Psoas muscle (tissue), 8 donors: Measurements from ENCODE around the gene FOXJ3. TPM values are rescaled to one million over a fixed set of nuclear protein-coding genes. Genes with fewer than 3 reads are reported as not detected.

Source experiments
- ATAC-seq, 4 donors: fragments of 200-7000 bp; cut with Tn5 transposase; one replicate each; pipeline ENCODE4 v1.9.1; 2020; ENCODE audit warnings: moderate library complexity in 3 of 4, mild to moderate bottlenecking in 2 of 4
- DNase-seq, 2 donors: peaks; one replicate each; pipeline ENCODE4 v3.0.0-alpha.2; 2020
- H3K27ac ChIP-seq: fragments of 200-600 bp; one replicate; pipeline ENCODE4 v1.8.0; 2022
- H3K27me3 ChIP-seq, 3 donors: fragments of 200-600 bp in 1 of 3; one replicate each; pipeline versions ENCODE4 v1.6.1 to v1.8.0; 2013 to 2022; ENCODE audit warnings: low read length in 2 of 3, mild to moderate bottlenecking in 2 of 3, moderate library complexity in 1 of 3; ENCODE audit not compliant: insufficient read depth in 3 of 3
- H3K36me3 ChIP-seq, 2 donors: fragments of 200-600 bp in 1 of 2; one replicate each; pipeline versions ENCODE4 v1.6.1 to v1.8.0; 2013 to 2022; ENCODE audit warnings: low read depth in 1 of 2, mild to moderate bottlenecking in 1 of 2, moderate library complexity in 1 of 2; ENCODE audit not compliant: insufficient read depth in 1 of 2
- H3K4me1 ChIP-seq: fragments of 200-600 bp; one replicate; pipeline ENCODE4 v1.8.0; 2022
- H3K4me3 ChIP-seq: fragments of 200-600 bp; one replicate; pipeline ENCODE4 v1.8.0; 2022; ENCODE audit warnings: mild to moderate bottlenecking
- H3K9me3 ChIP-seq: fragments of 200-600 bp; one replicate; pipeline ENCODE4 v1.8.0; 2022
- WGBS, 3 donors: extraction: QIAGEN DNeasy Blood & Tissue Kit; methylation state at CpG; one replicate each; pipeline versions ENCODE4 v1.1.6 to v1.1.7; 2013; 5-methylcytosine and 5-hydroxymethylcytosine counted together
- intact Hi-C, 2 donors: fragments of 100-400 bp; cut with DNase I; formaldehyde crosslinking; loops; one replicate each; pipeline versions ENCODE4 v1.11.0 to v1.14.2; 2022
- polyA plus RNA-seq, 3 donors: library from polyadenylated mRNA; stranded (reverse); fragments of 200-250 nt; gene quantifications; one replicate each; pipeline ENCODE4 v1.2.3, GENCODE V29; 2013
- total RNA-seq, 4 donors: library from RNA; stranded (reverse); fragmentation: NEBNext Ultra II Directional in 2 of 4; extraction: Animal tissue kit (Norgen Biotek cat#: 25700) in 2 of 4; gene quantifications; one replicate each; pipeline versions ENCODE4 v1.2.1 to v1.2.4, GENCODE V29; 2021 to 2023
- TF ChIP-seq, protein P1 (sequence below): fragments of 200-600 bp; IDR thresholded peaks from one replicate; pipeline ENCODE4 v1.8.0; 2022; ENCODE audit warnings: antibody characterized with exemption
- donor health status: healthy with polysubstance abuse.
- donor health status: DM: no; HTN: no; CAD: no; lungs with moderate emphysema.
- donor health status: Bipolar disorder and iron deficiency.
- donor health status: healthy.
- donor health status: DM: yes; HTN: yes; CAD: no.
- donor health status: DM: no; HTN: no; CAD: no.
- donor health status: DM: no; HTN: no; CAD: no.
- donor health status: DM: yes; HTN: yes; CAD: no.

FOXJ3 gene
- total and polyA plus RNA-seq, 7 donors, result 15.1 to 53.1 (median 47.9) TPM

GRCh38 chr1:42372796-42373195, 37.8 kb upstream of the FOXJ3 start:
- WGBS, 3 donors, result 87 to 94% (median 90%) methylated on average over 2 of the region's 2 CpGs
- no peaks in the 10 kb centered on the region for H3K4me1 ChIP-seq
- ATAC-seq (no peak), DNase-seq (no peak)
- TF ChIP-seq, protein P1, sequence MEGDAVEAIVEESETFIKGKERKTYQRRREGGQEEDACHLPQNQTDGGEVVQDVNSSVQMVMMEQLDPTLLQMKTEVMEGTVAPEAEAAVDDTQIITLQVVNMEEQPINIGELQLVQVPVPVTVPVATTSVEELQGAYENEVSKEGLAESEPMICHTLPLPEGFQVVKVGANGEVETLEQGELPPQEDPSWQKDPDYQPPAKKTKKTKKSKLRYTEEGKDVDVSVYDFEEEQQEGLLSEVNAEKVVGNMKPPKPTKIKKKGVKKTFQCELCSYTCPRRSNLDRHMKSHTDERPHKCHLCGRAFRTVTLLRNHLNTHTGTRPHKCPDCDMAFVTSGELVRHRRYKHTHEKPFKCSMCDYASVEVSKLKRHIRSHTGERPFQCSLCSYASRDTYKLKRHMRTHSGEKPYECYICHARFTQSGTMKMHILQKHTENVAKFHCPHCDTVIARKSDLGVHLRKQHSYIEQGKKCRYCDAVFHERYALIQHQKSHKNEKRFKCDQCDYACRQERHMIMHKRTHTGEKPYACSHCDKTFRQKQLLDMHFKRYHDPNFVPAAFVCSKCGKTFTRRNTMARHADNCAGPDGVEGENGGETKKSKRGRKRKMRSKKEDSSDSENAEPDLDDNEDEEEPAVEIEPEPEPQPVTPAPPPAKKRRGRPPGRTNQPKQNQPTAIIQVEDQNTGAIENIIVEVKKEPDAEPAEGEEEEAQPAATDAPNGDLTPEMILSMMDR, result no peak
- H3K4me3 ChIP-seq, result no peak overlapping the region
- intact Hi-C loops, result loop anchor here in 1 of 2 donors (10.0 kb wide), 1 partner anchor 808 kb away; no protein-coding TSS in a partner anchor
- no peak overlapping the region for H3K27ac ChIP-seq
- H3K27me3 ChIP-seq, result peaks cover 0 to 5% (median 2%) of the 10 kb centered on the region in 3 donors
- H3K36me3 ChIP-seq, result no peaks in the 10 kb centered on the region
- no peaks in the 10 kb centered on the region for H3K9me3 ChIP-seq

DNA sequence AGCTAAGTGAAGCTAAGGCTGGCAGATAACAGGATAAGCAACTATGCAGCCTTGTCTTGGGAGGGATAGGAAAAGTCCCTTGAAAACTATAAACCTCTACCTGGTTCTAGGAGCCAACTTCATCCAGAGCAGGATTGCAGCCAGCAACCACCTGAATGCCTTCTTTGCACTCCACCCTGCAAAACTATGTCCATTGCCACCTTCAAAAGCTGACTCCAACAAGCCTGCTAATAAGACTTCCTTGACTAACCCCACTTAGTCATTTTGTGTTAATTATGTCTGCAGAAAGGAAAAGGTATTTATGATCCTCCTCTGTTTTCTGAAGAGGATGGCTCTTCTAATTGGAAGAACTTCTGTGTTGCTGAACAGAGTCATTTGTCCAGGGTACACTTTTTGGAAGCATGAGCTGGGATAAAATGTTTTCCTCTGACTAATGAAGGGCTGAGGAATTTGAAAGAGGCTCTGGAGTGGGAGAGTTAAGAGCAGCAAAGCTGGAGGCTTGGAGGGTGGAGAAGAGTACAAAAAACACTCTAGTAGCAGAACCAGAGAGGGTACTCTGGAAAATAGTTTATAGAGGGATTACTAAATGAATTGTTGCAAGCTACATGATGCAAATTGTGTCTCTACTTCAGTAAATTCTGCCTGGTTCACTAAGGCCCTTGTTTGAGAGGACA, 36.0 kb upstream of the FOXJ3 start:
- H3K4me1 ChIP-seq, result no peaks in the 10 kb centered on the region
- H3K4me3 ChIP-seq, result no peak overlapping the region
- H3K36me3 ChIP-seq, result no peaks in the 10 kb centered on the region
- intact Hi-C loops, result loop anchor here in 1 of 2 donors (10.0 kb wide), 1 partner anchor 806 kb away; no protein-coding TSS in a partner anchor
- no peak overlapping the region for H3K27ac ChIP-seq
- no peaks in the 10 kb centered on the region for H3K9me3 ChIP-seq
- ATAC-seq (no peak), DNase-seq (no peak)
- TF ChIP-seq, protein P1, result no peak
- H3K27me3 ChIP-seq, result peaks cover 0 to 6% (median 2%) of the 10 kb centered on the region in 3 donors

DNA sequence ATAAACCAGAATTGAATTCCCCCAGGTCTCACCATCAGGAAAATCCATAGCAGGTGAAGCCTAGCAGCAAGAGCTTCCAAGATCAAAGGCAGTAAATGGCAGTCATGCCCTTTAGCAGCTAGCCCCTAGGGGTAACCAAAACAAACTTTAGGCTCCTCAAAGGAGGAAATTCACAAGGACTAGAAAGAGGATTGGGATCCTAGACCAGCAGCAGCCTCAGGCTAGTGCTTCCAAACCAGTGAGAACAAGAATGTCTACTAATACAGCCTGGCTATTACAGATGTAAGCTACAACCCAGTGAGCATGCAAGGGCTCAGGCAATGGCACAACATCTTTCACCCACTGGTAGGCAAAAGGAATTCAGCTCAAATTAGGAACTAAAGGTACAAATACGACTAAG, 34.4 kb upstream of the FOXJ3 start:
- Histone ChIP-seq H3K36me3 (no peaks in the 10 kb centered on the region), H3K27me3 (peaks cover 0 to 6% (median 2%) of the 10 kb centered on the region in 3 donors), H3K4me1 (no peaks in the 10 kb centered on the region), H3K9me3 (no peaks in the 10 kb centered on the region), H3K4me3 (no peak overlapping the region), H3K27ac (no peak overlapping the region)
- no peak for ATAC-seq
- TF ChIP-seq, protein P1, result no peak
- intact Hi-C loops, result no loop called here
- no peak for DNase-seq
- 86 to 93% (median 87%) methylated on average over 1 of the region's 1 CpG for WGBS, 3 donors

GRCh38 chr1:42368096-42368795, 33.2 kb upstream of the FOXJ3 start:
- no peak for ATAC-seq
- H3K4me3 ChIP-seq, result no peak overlapping the region
- WGBS, 3 donors, result 84 to 90% (median 86%) methylated on average over 7 of the region's 7 CpGs
- peaks cover 0 to 6% (median 2%) of the 10 kb centered on the region in 3 donors for H3K27me3 ChIP-seq
- H3K9me3 ChIP-seq, result no peaks in the 10 kb centered on the region
- H3K27ac ChIP-seq, result no peak overlapping the region
- intact Hi-C loops, result no loop called here
- H3K4me1 ChIP-seq, result no peaks in the 10 kb centered on the region
- no peaks in the 10 kb centered on the region for H3K36me3 ChIP-seq
- no peak for DNase-seq
- TF ChIP-seq, protein P1, result no peak
